ENCODE results near the gene OR2T12. TPM values are rescaled to one million over a fixed set of nuclear protein-coding genes. Genes with fewer than 3 reads are reported as not detected.
A peak's percentile ranks its signal among the peaks of the same experiment; 100 is the strongest.
"Not testable (repeated sequence)": the region's sequence is repeated elsewhere in the genome, so short reads cannot be mapped to it uniquely, and the experiment has no call there.

OR2T12 gene
- total and polyA plus RNA-seq, 5 donors from 2014 or later: not detected

DNA sequence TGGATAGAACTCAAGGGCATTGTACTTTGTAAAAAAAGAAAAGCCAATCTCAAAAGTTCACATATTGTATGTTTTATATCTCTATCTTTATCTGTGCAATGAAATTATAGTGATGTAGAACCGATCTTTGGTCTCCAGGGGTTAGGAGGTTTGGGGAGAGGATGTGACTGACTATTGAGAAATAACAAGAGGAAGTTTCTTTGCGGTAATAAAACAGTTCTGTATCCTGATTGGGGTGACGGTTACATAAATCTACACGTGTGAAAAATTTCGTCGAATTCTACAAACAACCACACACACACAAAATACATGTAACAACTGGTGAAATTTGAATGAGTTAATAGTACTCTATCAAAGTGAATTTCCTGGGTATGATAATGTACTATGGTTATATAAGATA, 14.8 kb downstream of the OR2T12 start:
- H3K27ac Mint-ChIP-seq: no peak overlapping the region
- H3K36me3 Mint-ChIP-seq: no peaks in the 10 kb centered on the region
- no peaks in the 10 kb centered on the region for H3K27me3 ChIP-seq (ENCODE audit: control insufficient read depth, insufficient read depth, low read length)
- no peak overlapping the region for H3K27ac ChIP-seq (ENCODE audit: insufficient read depth, low read length, poor library complexity, severe bottlenecking)
- H3K27me3 Mint-ChIP-seq: no peaks in the 10 kb centered on the region
- no peak overlapping the region for H3K4me3 ChIP-seq (ENCODE audit: low read depth, low read length)
- H3K9me3 ChIP-seq (ENCODE audit: control insufficient read depth in 2 of 2, low read length in 2 of 2): no peaks in the 10 kb centered on the region
- H3K4me1 Mint-ChIP-seq: peaks cover 0 to 5% (median 0%) of the 10 kb centered on the region in 4 donors
- H3K4me3 Mint-ChIP-seq: no peak overlapping the region
- DNase-seq: no peak
- ATAC-seq (ENCODE audit: low read depth in 2 of 2): no peak
- H3K36me3 ChIP-seq (ENCODE audit: control insufficient read depth, insufficient read depth, low read length): no peaks in the 10 kb centered on the region
- no peaks in the 10 kb centered on the region for H3K4me1 ChIP-seq (ENCODE audit: control insufficient read depth, insufficient read depth, low read length, poor library complexity, severe bottlenecking)
- peaks cover 0 to 14% (median 3%) of the 10 kb centered on the region in 7 donors for H3K9me3 Mint-ChIP-seq

DNA sequence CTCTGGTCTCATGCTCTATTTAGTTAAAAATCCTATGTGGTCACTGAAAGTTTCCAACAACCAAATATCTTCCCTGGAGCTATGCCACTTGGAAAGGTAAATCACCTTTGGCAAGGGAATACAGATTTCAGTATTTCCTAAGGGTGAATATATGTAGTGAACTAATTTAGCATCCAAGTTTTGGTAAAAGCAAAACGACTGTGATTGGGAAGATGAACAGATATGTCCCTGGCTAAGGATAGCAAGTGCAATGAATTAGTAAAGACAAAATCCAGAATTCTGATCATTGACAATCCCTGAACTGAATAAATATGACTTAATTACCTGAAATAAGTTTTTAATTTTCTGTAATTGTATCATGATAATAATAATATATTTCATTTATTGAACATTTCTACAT, 25.3 kb downstream of the OR2T12 start, which contains the start of gene OR2T33:
Gene OR2T33, minus strand, starts transcription at position 101 of the 400 bp plus-strand sequence. CDS start 4,162 bp downstream, outside the sequence.
- peaks cover 0 to 3% of the 10 kb centered on the region in 2 experiments for H3K9me3 ChIP-seq (ENCODE audit: control insufficient read depth in 2 of 2, low read length in 2 of 2)
- H3K4me3 ChIP-seq (ENCODE audit: low read depth, low read length): no peak within 1 kb of the TSS
- no peaks in the 10 kb centered on the region for H3K36me3 ChIP-seq (ENCODE audit: control insufficient read depth, insufficient read depth, low read length)
- Mint-ChIP-seq H3K4me1 (no peaks in the 10 kb centered on the region), H3K4me3 (no peak within 1 kb of the TSS), H3K36me3 (no peaks in the 10 kb centered on the region), H3K27ac (no peak within 1 kb of the TSS), H3K27me3 (no peaks in the 10 kb centered on the region), H3K9me3 (peaks cover 0 to 4% (median 0%) of the 10 kb centered on the region in 7 donors)
- no peak for DNase-seq
- no peaks in the 10 kb centered on the region for H3K4me1 ChIP-seq (ENCODE audit: control insufficient read depth, insufficient read depth, low read length, poor library complexity, severe bottlenecking)
- no peaks in the 10 kb centered on the region for H3K27me3 ChIP-seq (ENCODE audit: control insufficient read depth, insufficient read depth, low read length)
- no peak within 1 kb of the TSS for H3K27ac ChIP-seq (ENCODE audit: insufficient read depth, low read length, poor library complexity, severe bottlenecking)
- ATAC-seq (ENCODE audit: low read depth in 2 of 2): no peak

DNA sequence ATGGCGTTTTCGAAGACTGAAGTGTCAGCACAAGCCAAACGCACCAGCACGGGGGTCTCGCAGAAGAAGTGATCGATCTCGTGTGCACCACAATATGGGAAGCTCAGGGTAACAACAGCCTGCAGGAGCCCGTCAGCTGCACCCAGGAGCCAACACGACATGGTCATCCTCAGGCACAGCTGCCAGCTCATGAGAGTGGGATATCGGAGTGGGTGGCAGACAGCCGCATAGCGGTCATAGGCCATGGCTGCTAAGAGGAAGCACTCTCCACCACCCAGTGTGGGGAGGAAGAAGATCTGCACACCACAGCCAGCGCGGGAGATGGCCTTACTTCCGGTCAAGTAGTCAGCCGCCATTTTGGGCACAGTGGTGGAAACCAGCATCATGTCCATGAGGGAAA, 30.0 kb downstream of the OR2T12 start:
- H3K27me3 Mint-ChIP-seq; H3K4me1 Mint-ChIP-seq; H3K27ac Mint-ChIP-seq; H3K4me1 ChIP-seq (ENCODE audit: control insufficient read depth, insufficient read depth, low read length, poor library complexity, severe bottlenecking); H3K27me3 ChIP-seq (ENCODE audit: control insufficient read depth, insufficient read depth, low read length); H3K9me3 ChIP-seq (ENCODE audit: control insufficient read depth in 2 of 2, low read length in 2 of 2); H3K27ac ChIP-seq (ENCODE audit: insufficient read depth, low read length, poor library complexity, severe bottlenecking); H3K4me3 ChIP-seq (ENCODE audit: low read depth, low read length); H3K36me3 ChIP-seq (ENCODE audit: control insufficient read depth, insufficient read depth, low read length); H3K4me3 Mint-ChIP-seq; DNase-seq; ATAC-seq (ENCODE audit: low read depth in 2 of 2); H3K36me3 Mint-ChIP-seq; H3K9me3 Mint-ChIP-seq: not testable (repeated sequence)

DNA sequence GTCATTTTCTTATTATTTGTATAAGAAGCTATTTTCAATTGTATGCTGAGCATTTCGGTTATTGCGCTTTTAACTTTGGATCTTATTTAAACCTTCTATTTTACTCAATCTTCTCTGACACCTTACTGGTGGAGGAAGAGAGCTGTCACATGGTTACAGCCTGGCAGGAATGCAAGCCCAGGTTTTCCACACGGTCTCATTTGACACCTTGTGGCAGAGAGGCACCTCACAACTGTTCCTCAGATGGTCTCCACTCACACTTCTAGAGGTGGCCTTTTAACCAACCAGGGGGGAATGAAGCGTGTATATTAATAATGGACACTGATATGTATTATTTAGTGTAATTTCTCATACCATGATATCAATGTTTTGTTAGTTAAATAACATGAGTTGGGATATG, 35.0 kb downstream of the OR2T12 start:
- peaks cover 0 to 9% (median 1%) of the 10 kb centered on the region in 7 donors for H3K9me3 Mint-ChIP-seq
- DNase-seq: no peak
- H3K4me1 Mint-ChIP-seq: no peaks in the 10 kb centered on the region
- H3K4me3 Mint-ChIP-seq: no peak overlapping the region
- Histone ChIP-seq H3K27me3 (ENCODE audit: control insufficient read depth, insufficient read depth, low read length) (no peaks in the 10 kb centered on the region), H3K4me1 (ENCODE audit: control insufficient read depth, insufficient read depth, low read length, poor library complexity, severe bottlenecking) (no peaks in the 10 kb centered on the region), H3K27ac (ENCODE audit: insufficient read depth, low read length, poor library complexity, severe bottlenecking) (no peak overlapping the region), H3K36me3 (ENCODE audit: control insufficient read depth, insufficient read depth, low read length) (no peaks in the 10 kb centered on the region), H3K9me3 (ENCODE audit: control insufficient read depth in 2 of 2, low read length in 2 of 2) (peaks cover 0 to 2% of the 10 kb centered on the region in 2 experiments), H3K4me3 (ENCODE audit: low read depth, low read length) (no peak overlapping the region)
- ATAC-seq (ENCODE audit: low read depth in 2 of 2): no peak
- no peaks in the 10 kb centered on the region for H3K36me3 Mint-ChIP-seq
- no peak overlapping the region for H3K27ac Mint-ChIP-seq
- H3K27me3 Mint-ChIP-seq: no peaks in the 10 kb centered on the region

DNA sequence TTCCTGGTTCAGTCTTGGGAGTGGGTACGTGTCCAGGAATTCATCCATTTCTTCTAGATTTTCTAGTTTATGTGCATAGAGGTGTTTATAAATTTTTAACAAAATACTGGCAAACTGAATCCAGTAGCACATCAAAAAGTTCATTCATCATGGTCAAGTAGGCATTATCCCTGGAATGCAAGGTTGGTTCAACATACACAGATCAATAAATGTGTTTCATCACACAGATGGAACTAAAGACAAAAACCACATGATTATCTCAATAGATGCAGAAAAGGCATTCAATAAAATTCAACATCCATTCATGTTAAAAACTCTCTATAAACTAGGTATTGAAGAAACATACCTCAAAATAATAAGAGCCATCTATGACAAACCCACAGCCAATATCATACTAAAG, 43.9 kb downstream of the OR2T12 start:
- not testable (repeated sequence) for H3K27me3 ChIP-seq (ENCODE audit: control insufficient read depth, insufficient read depth, low read length); H3K36me3 Mint-ChIP-seq; H3K4me1 ChIP-seq (ENCODE audit: control insufficient read depth, insufficient read depth, low read length, poor library complexity, severe bottlenecking); DNase-seq; H3K9me3 ChIP-seq (ENCODE audit: control insufficient read depth in 2 of 2, low read length in 2 of 2); H3K27ac ChIP-seq (ENCODE audit: insufficient read depth, low read length, poor library complexity, severe bottlenecking); H3K27ac Mint-ChIP-seq; H3K4me3 Mint-ChIP-seq; H3K4me3 ChIP-seq (ENCODE audit: low read depth, low read length); H3K4me1 Mint-ChIP-seq; ATAC-seq (ENCODE audit: low read depth in 2 of 2); H3K36me3 ChIP-seq (ENCODE audit: control insufficient read depth, insufficient read depth, low read length); H3K27me3 Mint-ChIP-seq
- H3K9me3 Mint-ChIP-seq: peaks cover 0 to 18% (median 12%) of the 10 kb centered on the region in 7 donors

DNA sequence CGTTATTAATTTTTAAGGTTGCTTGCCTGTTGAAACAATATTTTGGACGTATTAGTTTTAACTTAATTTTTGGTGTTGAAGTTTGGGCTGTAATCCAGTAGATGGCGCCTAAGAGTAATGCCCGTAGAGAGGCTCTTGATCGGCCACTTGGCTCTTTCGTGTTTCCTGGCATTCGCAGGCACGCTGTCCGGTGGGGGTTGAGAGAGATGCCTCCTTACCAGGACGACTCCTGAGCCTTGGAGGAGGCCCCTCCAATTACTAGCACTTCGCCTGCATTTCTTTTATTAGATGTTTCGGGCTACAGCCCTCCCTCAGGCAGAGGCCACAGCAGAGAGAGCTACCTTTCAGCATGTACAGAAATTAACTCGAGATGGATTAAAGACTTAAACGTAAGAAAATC, 60.0 kb downstream of the OR2T12 start:
- H3K4me1 Mint-ChIP-seq: peaks cover 0 to 3% (median 1%) of the 10 kb centered on the region in 4 donors
- Histone ChIP-seq H3K9me3 (ENCODE audit: control insufficient read depth in 2 of 2, low read length in 2 of 2) (no peaks in the 10 kb centered on the region), H3K4me3 (ENCODE audit: low read depth, low read length) (no peak overlapping the region), H3K4me1 (ENCODE audit: control insufficient read depth, insufficient read depth, low read length, poor library complexity, severe bottlenecking) (no peaks in the 10 kb centered on the region), H3K27me3 (ENCODE audit: control insufficient read depth, insufficient read depth, low read length) (no peaks in the 10 kb centered on the region), H3K36me3 (ENCODE audit: control insufficient read depth, insufficient read depth, low read length) (no peaks in the 10 kb centered on the region), H3K27ac (ENCODE audit: insufficient read depth, low read length, poor library complexity, severe bottlenecking) (no peak overlapping the region)
- no peak overlapping the region for H3K27ac Mint-ChIP-seq
- ATAC-seq (ENCODE audit: low read depth in 2 of 2) (no peak), DNase-seq (peak in 2 of 3 donors; percentile 30 to 40)
- H3K27me3 Mint-ChIP-seq: no peaks in the 10 kb centered on the region
- no peaks in the 10 kb centered on the region for H3K36me3 Mint-ChIP-seq
- H3K4me3 Mint-ChIP-seq: no peak overlapping the region
- H3K9me3 Mint-ChIP-seq: no peaks in the 10 kb centered on the region

Other genes starting within 250 kb of the OR2T12 start
- not detected for gene OR2L13, start 208.2 kb downstream of the OR2T12 start, total RNA-seq
- gene OR2L13, start 208.2 kb downstream of the OR2T12 start, polyA plus RNA-seq: not detected
- not detected for gene OR2M5, start 158.3 kb downstream of the OR2T12 start, total RNA-seq
- not detected for gene OR2M5, start 158.3 kb downstream of the OR2T12 start, polyA plus RNA-seq
- not detected for gene OR2M2, start 128.6 kb downstream of the OR2T12 start, total RNA-seq
- gene OR2M2, start 128.6 kb downstream of the OR2T12 start, polyA plus RNA-seq: not detected
- gene OR2M3, start 106.2 kb downstream of the OR2T12 start, total RNA-seq: not detected
- gene OR2M3, start 106.2 kb downstream of the OR2T12 start, polyA plus RNA-seq: not detected
- gene OR2M4, start 72.0 kb downstream of the OR2T12 start, total RNA-seq: not detected
- not detected for gene OR2M4, start 72.0 kb downstream of the OR2T12 start, polyA plus RNA-seq
- not detected for gene OR2T33, start 25.4 kb downstream of the OR2T12 start, total RNA-seq
- gene OR2T33, start 25.4 kb downstream of the OR2T12 start, polyA plus RNA-seq: not detected
- gene OR2M7, start 21.1 kb upstream of the OR2T12 start, total RNA-seq: not detected
- not detected for gene OR2M7, start 21.1 kb upstream of the OR2T12 start, polyA plus RNA-seq
- not detected for gene OR14C36, start 45.4 kb upstream of the OR2T12 start, total RNA-seq
- not detected for gene OR14C36, start 45.4 kb upstream of the OR2T12 start, polyA plus RNA-seq
- not detected for gene OR2T4, start 58.2 kb upstream of the OR2T12 start, total RNA-seq
- not detected for gene OR2T4, start 58.2 kb upstream of the OR2T12 start, polyA plus RNA-seq
- gene OR2T6, start 72.3 kb upstream of the OR2T12 start, total RNA-seq: not detected
- not detected for gene OR2T6, start 72.3 kb upstream of the OR2T12 start, polyA plus RNA-seq
- gene OR2T1, start 99.6 kb upstream of the OR2T12 start, total RNA-seq: not detected
- gene OR2T1, start 99.6 kb upstream of the OR2T12 start, polyA plus RNA-seq: not detected
- gene OR2T2, start 142.2 kb upstream of the OR2T12 start, total RNA-seq: not detected
- not detected for gene OR2T2, start 142.2 kb upstream of the OR2T12 start, polyA plus RNA-seq
- gene OR2T3, start 169.9 kb upstream of the OR2T12 start, total RNA-seq: not detected
- not detected for gene OR2T3, start 169.9 kb upstream of the OR2T12 start, polyA plus RNA-seq
- not detected for gene OR2T5, start 185.2 kb upstream of the OR2T12 start, total RNA-seq
- gene OR2T5, start 185.2 kb upstream of the OR2T12 start, polyA plus RNA-seq: not detected
- gene OR2G6, start 204.6 kb upstream of the OR2T12 start, total RNA-seq: not detected
- not detected for gene OR2G6, start 204.6 kb upstream of the OR2T12 start, polyA plus RNA-seq

Data from CD4-positive, CD25-positive, alpha-beta regulatory T cell (primary cell).